Naive B cell (primary cell): ENCODE results near the gene RASGRP3. TPM values are rescaled to one million over a fixed set of nuclear protein-coding genes. Genes with fewer than 3 reads are reported as not detected.

ENCODE experiments used
- ATAC-seq, 2 donors: fragments of 150-1000 bp; cut with Tn5 transposase; 2 replicates each; pipeline ENCODE4 v1.10.0; 2021; ENCODE audit warnings: low read depth in 2 of 2, mild to moderate bottlenecking in 2 of 2, moderate library complexity in 2 of 2
- DNase-seq: peaks from one replicate; pipeline ENCODE4 v3.0.0; 2022
- H3K27ac Mint-ChIP-seq, 6 donors: one replicate each; pipeline ENCODE4 v1.8.0; 2020 to 2022; ENCODE audit warnings: mild to moderate bottlenecking in 6 of 6, mixed read lengths in 6 of 6, moderate library complexity in 5 of 6, inconsistent platforms in 2 of 6
- H3K27me3 Mint-ChIP-seq, 3 donors: one replicate each; pipeline ENCODE4 v1.8.0; 2021 to 2022; ENCODE audit warnings: mixed read lengths in 3 of 3, mild to moderate bottlenecking in 1 of 3
- H3K36me3 Mint-ChIP-seq, 2 donors: one replicate each; pipeline ENCODE4 v1.8.0; 2020 to 2022; ENCODE audit warnings: mixed read lengths in 2 of 2, inconsistent platforms in 1 of 2, mild to moderate bottlenecking in 1 of 2
- H3K4me1 Mint-ChIP-seq, 3 donors: one replicate each; pipeline ENCODE4 v1.8.0; 2020 to 2022; ENCODE audit warnings: mixed read lengths in 3 of 3, inconsistent platforms in 1 of 3, mild to moderate bottlenecking in 1 of 3, moderate library complexity in 1 of 3
- H3K4me3 Mint-ChIP-seq, 8 donors: one replicate each; pipeline ENCODE4 v1.8.0; 2020 to 2022; ENCODE audit warnings: mild to moderate bottlenecking in 8 of 8, mixed read lengths in 8 of 8, moderate library complexity in 8 of 8, inconsistent platforms in 2 of 8
- H3K9me3 Mint-ChIP-seq, 7 donors: one replicate each; pipeline ENCODE4 v1.8.0; 2020 to 2022; ENCODE audit warnings: mixed read lengths in 7 of 7, mild to moderate bottlenecking in 5 of 7, inconsistent platforms in 2 of 7, moderate library complexity in 1 of 7
- polyA plus RNA-seq, 6 donors: library from polyadenylated mRNA; unstranded; fragments of 300-500 nt; fragmentation: Illumina TruSeq; gene quantifications; one replicate each; pipeline ENCODE4 v1.2.3, GENCODE V29; 2021; ENCODE audit warnings: low read depth in 6 of 6

Gene RASGRP3
- polyA plus RNA-seq, 6 donors from 2014 or later, result 44.7 to 118 (median 92.3) TPM

GRCh38 chr2:33502025-33502424, 25.6 kb downstream of the RASGRP3 start:
- Mint-ChIP-seq H3K27me3 (no peaks in the 10 kb centered on the region), H3K9me3 (peaks cover 0 to 5% (median 0%) of the 10 kb centered on the region in 7 donors), H3K4me1 (peaks cover 57 to 87% (median 74%) of the 10 kb centered on the region in 3 donors), H3K4me3 (peak overlapping the region in 7 of 8 donors; percentile 6 to 74 (median 46)), H3K27ac (peak overlapping the region; percentile 78 to 95 (median 94)), H3K36me3 (peaks cover 20 to 24% of the 10 kb centered on the region in 2 donors)
- DNase-seq (no peak), ATAC-seq (peak; percentile 63 to 70)

GRCh38 chr2:33503002-33503401, 26.6 kb downstream of the RASGRP3 start:
- peaks cover 61 to 87% (median 79%) of the 10 kb centered on the region in 3 donors for H3K4me1 Mint-ChIP-seq
- DNase-seq, result no peak
- peak overlapping the region in 4 of 8 donors; percentile 1 to 62 (median 46) for H3K4me3 Mint-ChIP-seq

DNA sequence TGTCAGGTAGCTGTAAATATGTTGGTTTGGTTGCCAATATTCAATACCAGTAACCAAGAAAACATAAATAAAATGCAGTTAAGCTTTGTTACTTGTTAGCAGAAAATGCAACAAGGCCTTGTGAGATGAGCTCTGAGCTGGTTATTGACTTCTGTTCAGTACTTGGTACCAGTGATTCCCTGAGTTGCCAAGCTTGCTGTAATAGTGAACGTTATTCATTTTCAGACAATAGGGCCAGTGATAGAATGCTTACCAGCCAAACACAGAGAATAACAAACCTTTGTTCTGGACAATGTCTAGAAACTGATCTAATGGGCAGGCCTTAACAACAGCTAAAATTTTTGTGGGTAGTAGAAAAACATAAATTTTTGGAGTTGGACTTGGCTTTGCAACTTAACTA, 29.5 kb downstream of the RASGRP3 start:
- Mint-ChIP-seq H3K9me3 (peaks cover 0 to 2% (median 0%) of the 10 kb centered on the region in 7 donors), H3K4me3 (no peak overlapping the region), H3K27ac (peak overlapping the region in 1 of 6 donors; percentile 5), H3K4me1 (peaks cover 54 to 87% (median 79%) of the 10 kb centered on the region in 3 donors), H3K27me3 (no peaks in the 10 kb centered on the region), H3K36me3 (peaks cover 7 to 18% of the 10 kb centered on the region in 2 donors)
- no peak for DNase-seq
- ATAC-seq, result no peak

More at GRCh38 chr2:33503002-33503401, 26.6 kb downstream of the RASGRP3 start:
- Mint-ChIP-seq H3K27ac (peak overlapping the region; percentile 76 to 94 (median 86)), H3K36me3 (peaks cover 20 to 24% of the 10 kb centered on the region in 2 donors), H3K9me3 (peaks cover 0 to 5% (median 0%) of the 10 kb centered on the region in 7 donors), H3K27me3 (no peaks in the 10 kb centered on the region)
- ATAC-seq, result no peak

- Mint-ChIP-seq H3K4me1 (peaks cover 28 to 50% (median 46%) of the 10 kb centered on the region in 3 donors), H3K27me3 (no peaks in the 10 kb centered on the region), H3K9me3 (no peaks in the 10 kb centered on the region), H3K27ac (peak overlapping the region in 4 of 6 donors; percentile 50 to 89 (median 77)), H3K36me3 (peaks cover 6 to 11% of the 10 kb centered on the region in 2 donors), H3K4me3 (no peak overlapping the region)
- ATAC-seq (no peak), DNase-seq (no peak)
Measured at GRCh38 chr2:33509908-33510585, 33.6 kb downstream of the RASGRP3 start.

DNA sequence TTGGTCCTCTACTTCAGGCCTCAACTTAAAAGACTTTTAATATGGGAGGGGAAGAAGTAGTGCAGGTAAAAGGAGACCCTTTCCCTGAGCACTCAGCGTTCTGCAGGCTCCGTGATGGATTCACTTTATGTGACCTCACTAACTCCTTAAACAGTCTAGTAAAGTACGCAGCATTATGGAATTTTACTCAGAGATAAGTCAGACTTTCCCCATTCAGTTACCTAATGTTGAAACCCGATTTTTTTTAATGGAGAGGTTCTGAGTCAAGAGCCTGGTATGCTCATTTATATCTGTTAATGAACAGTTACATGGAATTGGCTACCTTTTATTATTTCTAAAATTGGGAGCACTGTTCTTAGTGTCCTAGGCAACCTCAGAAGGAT, 34.1 kb downstream of the RASGRP3 start:
- H3K4me3 Mint-ChIP-seq, result no peak overlapping the region
- peaks cover 32 to 49% (median 48%) of the 10 kb centered on the region in 3 donors for H3K4me1 Mint-ChIP-seq
- H3K27me3 Mint-ChIP-seq, result no peaks in the 10 kb centered on the region
- H3K9me3 Mint-ChIP-seq, result no peaks in the 10 kb centered on the region
- no peak for ATAC-seq
- no peak for DNase-seq
- H3K36me3 Mint-ChIP-seq, result peaks cover 8 to 16% of the 10 kb centered on the region in 2 donors
- peak overlapping the region in 4 of 6 donors; percentile 50 to 89 (median 72) for H3K27ac Mint-ChIP-seq

GRCh38 chr2:33511141-33511540, 34.7 kb downstream of the RASGRP3 start:
- H3K4me1 Mint-ChIP-seq, result peaks cover 32 to 50% (median 46%) of the 10 kb centered on the region in 3 donors
- DNase-seq (no peak), ATAC-seq (no peak)
- peak overlapping the region in 3 of 6 donors; percentile 6 to 79 (median 66) for H3K27ac Mint-ChIP-seq
- H3K9me3 Mint-ChIP-seq, result no peaks in the 10 kb centered on the region
- no peaks in the 10 kb centered on the region for H3K27me3 Mint-ChIP-seq
- peak overlapping the region in 1 of 8 donors; percentile 26 for H3K4me3 Mint-ChIP-seq
- peaks cover 11 to 20% of the 10 kb centered on the region in 2 donors for H3K36me3 Mint-ChIP-seq

DNA sequence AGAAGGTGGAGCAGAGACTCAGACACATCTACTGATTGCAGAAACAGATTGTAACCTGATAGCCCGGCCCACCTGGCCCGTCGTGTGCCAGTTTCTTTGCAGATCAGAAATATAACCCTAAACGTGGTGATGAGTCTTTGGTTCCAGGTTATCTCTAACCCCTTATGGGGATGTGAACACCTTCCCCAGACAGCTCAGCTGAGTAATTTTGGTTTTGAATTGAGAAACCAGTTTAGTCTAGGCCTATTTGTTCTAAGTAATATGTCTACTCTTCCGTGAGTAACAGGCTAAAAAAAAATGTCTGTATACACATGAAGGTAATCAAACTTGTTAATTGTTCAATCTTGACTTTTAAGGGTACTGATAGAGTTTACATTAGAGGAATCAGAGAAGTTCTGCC, 35.7 kb downstream of the RASGRP3 start:
- Mint-ChIP-seq H3K4me3 (no peak overlapping the region), H3K4me1 (peaks cover 27 to 44% (median 40%) of the 10 kb centered on the region in 3 donors), H3K27me3 (no peaks in the 10 kb centered on the region), H3K27ac (peak overlapping the region in 5 of 6 donors; percentile 7 to 75 (median 47)), H3K9me3 (no peaks in the 10 kb centered on the region), H3K36me3 (peaks cover 17 to 24% of the 10 kb centered on the region in 2 donors)
- ATAC-seq (no peak), DNase-seq (no peak)

DNA sequence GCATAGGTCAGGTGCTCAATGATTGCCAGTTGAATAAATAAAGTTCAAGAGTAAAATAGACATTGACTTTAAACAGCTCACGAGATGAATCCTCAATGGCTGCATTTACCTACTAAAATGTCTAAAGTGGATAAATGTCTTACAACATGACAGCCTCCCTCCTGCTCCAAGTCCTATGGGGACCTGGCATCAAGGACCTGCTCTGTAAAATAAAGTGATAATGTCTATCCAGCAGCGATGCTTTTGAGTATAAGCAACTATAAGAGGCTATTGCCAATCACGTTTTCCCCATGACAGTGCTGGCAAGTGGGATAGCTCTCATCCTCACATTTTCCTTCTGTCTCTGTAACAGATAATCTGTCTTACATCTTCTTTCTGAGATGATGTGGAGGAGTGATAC, 37.0 kb downstream of the RASGRP3 start:
- Mint-ChIP-seq H3K4me3 (no peak overlapping the region), H3K4me1 (peaks cover 16 to 30% (median 30%) of the 10 kb centered on the region in 3 donors), H3K9me3 (no peaks in the 10 kb centered on the region), H3K27ac (peak overlapping the region in 2 of 6 donors; percentile 11 to 42), H3K27me3 (no peaks in the 10 kb centered on the region), H3K36me3 (peaks cover 19 to 24% of the 10 kb centered on the region in 2 donors)
- DNase-seq, result no peak
- ATAC-seq, result no peak

GRCh38 chr2:33516456-33516995, 40.1 kb downstream of the RASGRP3 start:
- DNase-seq (no peak), ATAC-seq (no peak)
- peaks cover 19 to 33% of the 10 kb centered on the region in 2 donors for H3K36me3 Mint-ChIP-seq
- peak overlapping the region; percentile 18 to 78 (median 56) for H3K27ac Mint-ChIP-seq
- H3K4me3 Mint-ChIP-seq, result no peak overlapping the region
- no peaks in the 10 kb centered on the region for H3K27me3 Mint-ChIP-seq
- H3K9me3 Mint-ChIP-seq, result no peaks in the 10 kb centered on the region
- H3K4me1 Mint-ChIP-seq, result peaks cover 6 to 7% (median 6%) of the 10 kb centered on the region in 3 donors

- peaks cover 29 to 45% of the 10 kb centered on the region in 2 donors for H3K36me3 Mint-ChIP-seq
Measured at GRCh38 chr2:33518200-33518599, 41.8 kb downstream of the RASGRP3 start.

DNA sequence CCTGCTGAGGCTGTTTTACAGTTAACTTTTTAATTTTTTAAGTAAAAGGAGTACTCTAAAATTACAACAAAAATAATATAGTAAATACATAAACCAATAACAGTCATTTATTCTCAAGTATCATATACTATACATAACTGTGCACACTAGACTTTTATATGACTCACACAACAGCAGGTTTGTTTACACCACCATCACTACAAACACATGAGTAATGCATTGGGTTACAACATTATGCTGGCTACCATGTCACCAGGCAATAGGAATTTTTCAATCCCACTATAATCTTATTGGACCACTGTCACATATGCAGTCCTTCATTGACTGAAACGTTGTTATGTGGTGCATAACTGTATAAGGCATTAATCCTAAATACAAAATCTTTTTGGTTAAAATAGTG, 42.5 kb downstream of the RASGRP3 start:
- Mint-ChIP-seq H3K9me3 (no peaks in the 10 kb centered on the region), H3K4me3 (no peak overlapping the region), H3K36me3 (peaks cover 35 to 50% of the 10 kb centered on the region in 2 donors), H3K27ac (peak overlapping the region in 3 of 6 donors; percentile 17 to 41 (median 22)), H3K4me1 (peaks cover 6 to 8% (median 7%) of the 10 kb centered on the region in 3 donors), H3K27me3 (no peaks in the 10 kb centered on the region)
- ATAC-seq, result no peak
- DNase-seq, result no peak

More at GRCh38 chr2:33518200-33518599, 41.8 kb downstream of the RASGRP3 start:
- DNase-seq (no peak), ATAC-seq (no peak)
- Mint-ChIP-seq H3K27me3 (no peaks in the 10 kb centered on the region), H3K4me1 (peaks cover 6 to 7% (median 6%) of the 10 kb centered on the region in 3 donors), H3K4me3 (no peak overlapping the region), H3K9me3 (no peaks in the 10 kb centered on the region), H3K27ac (peak overlapping the region in 1 of 6 donors; percentile 73)

DNA sequence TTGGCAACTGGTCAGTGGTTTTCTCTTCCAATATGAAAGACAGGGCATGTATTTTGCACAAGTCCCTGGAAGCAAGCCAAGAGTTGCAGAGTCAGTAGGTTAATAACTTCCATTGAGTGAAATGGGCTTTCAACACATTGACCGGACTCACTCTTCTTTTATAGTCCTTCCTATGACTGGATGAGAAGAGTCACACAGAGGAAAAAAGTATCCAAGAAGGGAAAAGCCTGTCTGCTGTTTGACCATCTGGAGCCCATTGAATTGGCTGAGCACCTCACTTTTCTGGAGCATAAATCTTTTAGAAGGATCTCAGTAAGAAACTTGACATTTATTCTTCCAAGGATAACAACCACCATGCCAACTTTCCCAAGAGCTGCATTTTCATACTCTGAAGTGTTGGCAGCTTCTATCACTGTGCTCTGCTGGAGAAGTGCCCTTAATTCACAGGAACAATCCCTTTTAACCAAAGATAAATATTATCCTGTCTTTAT, 45.4 kb downstream of the RASGRP3 start:
- Mint-ChIP-seq H3K27me3 (no peaks in the 10 kb centered on the region), H3K9me3 (no peaks in the 10 kb centered on the region)

GRCh38 chr2:33522576-33522975, 46.1 kb downstream of the RASGRP3 start:
- no peaks in the 10 kb centered on the region for H3K27me3 Mint-ChIP-seq
- DNase-seq (no peak), ATAC-seq (no peak)
- H3K36me3 Mint-ChIP-seq, result peaks cover 23 to 38% of the 10 kb centered on the region in 2 donors
- peaks cover 18 to 22% (median 19%) of the 10 kb centered on the region in 3 donors for H3K4me1 Mint-ChIP-seq
- H3K4me3 Mint-ChIP-seq, result no peak overlapping the region
- peak overlapping the region in 1 of 6 donors; percentile 15 for H3K27ac Mint-ChIP-seq
- H3K9me3 Mint-ChIP-seq, result no peaks in the 10 kb centered on the region

More for the DNA sequence above, 45.4 kb downstream of the RASGRP3 start:
- peaks cover 11 to 21% (median 12%) of the 10 kb centered on the region in 3 donors for H3K4me1 Mint-ChIP-seq
- DNase-seq (no peak), ATAC-seq (no peak)
- H3K36me3 Mint-ChIP-seq, result peaks cover 21 to 34% of the 10 kb centered on the region in 2 donors
- H3K4me3 Mint-ChIP-seq, result no peak overlapping the region
- peak overlapping the region in 1 of 6 donors; percentile 37 for H3K27ac Mint-ChIP-seq
